ENCODE data around the gene POGK. TPM values are rescaled to one million over a fixed set of nuclear protein-coding genes. Genes with fewer than 3 reads are reported as not detected.
A peak's percentile ranks its signal among the peaks of the same experiment; 100 is the strongest.

The POGK gene
- total and polyA plus RNA-seq, 9 of the 15 experiments (the other 6 are each of a cell fraction or from before 2014, with no cell fraction given), result 6.1 to 44.5 (median 24.3) TPM

DNA sequence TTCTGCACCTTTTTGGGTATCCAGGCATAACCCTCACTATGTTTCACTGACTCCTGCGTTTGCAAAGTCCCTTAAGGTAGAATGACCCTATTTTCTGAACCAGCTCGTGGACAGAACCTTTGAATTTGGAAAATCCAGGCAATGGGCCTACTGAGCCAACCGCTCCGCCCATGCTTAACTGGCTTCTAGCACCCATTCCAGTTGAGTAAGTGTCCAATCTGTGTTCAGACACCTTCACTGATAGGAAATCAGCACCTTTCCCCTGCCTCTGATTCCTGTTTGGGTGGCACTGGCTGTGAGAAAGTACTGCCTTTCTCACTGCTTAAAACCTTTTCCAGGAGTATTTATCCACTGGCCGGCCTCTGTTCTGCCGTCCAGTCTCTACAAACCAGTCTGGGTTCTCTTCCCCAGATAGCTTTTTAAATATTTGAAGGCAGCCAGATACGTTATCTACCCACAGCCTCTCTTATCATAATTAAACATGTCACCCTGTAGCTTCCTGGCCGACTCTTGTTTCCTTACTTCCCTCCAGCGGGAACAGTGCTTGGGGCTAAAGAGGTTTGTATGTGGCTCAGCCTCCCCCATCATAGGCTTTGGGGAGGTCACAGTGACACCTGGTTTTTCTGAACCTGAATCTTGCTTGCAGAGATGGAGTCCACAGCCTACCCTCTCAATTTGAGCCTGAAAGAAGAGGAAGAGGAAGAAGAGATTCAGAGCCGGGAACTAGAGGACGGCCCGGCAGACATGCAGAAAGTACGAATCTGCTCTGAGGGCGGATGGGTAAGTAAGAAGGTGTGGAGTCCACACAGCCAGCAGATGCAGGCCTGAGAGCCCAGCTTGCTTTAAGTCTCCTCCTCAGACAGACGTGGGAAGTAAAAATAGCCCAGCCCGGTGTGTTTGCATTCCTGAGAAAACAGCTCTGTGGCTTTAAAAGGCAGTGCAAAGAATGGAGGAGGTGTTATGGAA is 1.3 kb downstream of the POGK start (continued):
- TF ChIP-seq SFPQ (IDR thresholded peaks at IDR 0.05; ENCODE audit: low read depth, low read length), result no peak
- no peak for TF ChIP-seq SIRT6 (IDR thresholded peaks at IDR 0.05; ENCODE audit: low read depth, low read length)
- peak; percentile 80 for TF ChIP-seq TCF3 (CRISPR knock-in tag; IDR thresholded peaks at IDR 0.05)
- peak; percentile 80 for TF ChIP-seq DPF2 (IDR thresholded peaks at IDR 0.05)
- TF ChIP-seq GATAD2B (IDR thresholded peaks at IDR 0.05; ENCODE audit: borderline replicate concordance), result 0 out of 2 replicates have a peak, but pooled peaks have one; percentile 55
- TF ChIP-seq, protein P1, sequence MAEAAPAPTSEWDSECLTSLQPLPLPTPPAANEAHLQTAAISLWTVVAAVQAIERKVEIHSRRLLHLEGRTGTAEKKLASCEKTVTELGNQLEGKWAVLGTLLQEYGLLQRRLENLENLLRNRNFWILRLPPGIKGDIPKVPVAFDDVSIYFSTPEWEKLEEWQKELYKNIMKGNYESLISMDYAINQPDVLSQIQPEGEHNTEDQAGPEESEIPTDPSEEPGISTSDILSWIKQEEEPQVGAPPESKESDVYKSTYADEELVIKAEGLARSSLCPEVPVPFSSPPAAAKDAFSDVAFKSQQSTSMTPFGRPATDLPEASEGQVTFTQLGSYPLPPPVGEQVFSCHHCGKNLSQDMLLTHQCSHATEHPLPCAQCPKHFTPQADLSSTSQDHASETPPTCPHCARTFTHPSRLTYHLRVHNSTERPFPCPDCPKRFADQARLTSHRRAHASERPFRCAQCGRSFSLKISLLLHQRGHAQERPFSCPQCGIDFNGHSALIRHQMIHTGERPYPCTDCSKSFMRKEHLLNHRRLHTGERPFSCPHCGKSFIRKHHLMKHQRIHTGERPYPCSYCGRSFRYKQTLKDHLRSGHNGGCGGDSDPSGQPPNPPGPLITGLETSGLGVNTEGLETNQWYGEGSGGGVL (CRISPR knock-in tag; IDR thresholded peaks at IDR 0.05), result no peak
- TF ChIP-seq LARP7 (IDR thresholded peaks at IDR 0.05), result no peak
- TF ChIP-seq RERE (CRISPR knock-in tag; IDR thresholded peaks at IDR 0.05; ENCODE audit: borderline replicate concordance), result no peak
- peak; percentile 50; the same call in 1 of the 2 replicates for TF ChIP-seq MXI1 (IDR thresholded peaks at IDR 0.05; ENCODE audit: low read depth, low read length)
- no peak for TF ChIP-seq HMG20B (CRISPR knock-in tag; IDR thresholded peaks at IDR 0.05)
- TF ChIP-seq TSHZ1 (CRISPR knock-in tag; IDR thresholded peaks at IDR 0.05), result no peak
- no peak for TF ChIP-seq MTF1 (CRISPR knock-in tag; IDR thresholded peaks at IDR 0.05; ENCODE audit: borderline replicate concordance)
- no peak for TF ChIP-seq ZKSCAN8 (CRISPR knock-in tag; IDR thresholded peaks at IDR 0.05)
